AG04450 (cell line): ENCODE measurements around the gene TDP1. TPM values are rescaled to one million over a fixed set of nuclear protein-coding genes. Genes with fewer than 3 reads are reported as not detected.
"Not testable (repeated sequence)": the region's sequence is repeated elsewhere in the genome, so short reads cannot be mapped to it uniquely, and the experiment has no call there.

ENCODE experiments used
- CTCF ChIA-PET: fragments of 300-600, 350-600 bp; formaldehyde crosslinking; extraction: SDS; loops from one replicate; lab custom pipeline; 2022; ENCODE audit warnings: antibody characterized with exemption, inconsistent platforms; lab: Charles Lee
- POLR2A ChIA-PET: fragments of 350-600 bp; formaldehyde crosslinking; extraction: SDS; loops from one replicate; lab custom pipeline; 2021; ENCODE audit warnings: antibody characterized with exemption, inconsistent platforms; lab: Yijun Ruan, JAX
- DNase-seq: peaks from one replicate; pipeline ENCODE4 v3.0.0-alpha.2; 2011; ENCODE audit warnings: low read depth, low spot score
- H3K27ac ChIP-seq: one replicate; pipeline ENCODE4 v1.5.1; 2012; ENCODE audit warnings: low read depth, low read length, control low read depth
- H3K27me3 ChIP-seq: one replicate; pipeline ENCODE4 v1.6.0; 2012; ENCODE audit warnings: low read length; ENCODE audit not compliant: control insufficient read depth, insufficient read depth
- H3K4me3 ChIP-seq: 2 replicates; pipeline ENCODE4 v1.5.1; 2011; ENCODE audit warnings: mild to moderate bottlenecking, low read depth, low read length, control low read depth
- H3K9me3 ChIP-seq: 2 replicates; pipeline ENCODE4 v1.5.1; 2012; ENCODE audit warnings: low read length; ENCODE audit not compliant: control insufficient read depth, insufficient read depth
- polyA plus RNA-seq: library from polyadenylated mRNA; depleted of rRNA; stranded (reverse); fragments of >200 nt; gene quantifications from 2 replicates; pipeline ENCODE4 v1.2.3, GENCODE V29; 2011
- TF ChIP-seq, protein P1 (sequence below): IDR thresholded peaks from 2 replicates; pipeline ENCODE4 v1.5.1; 2011; ENCODE audit warnings: low read depth, low read length, control low read depth, inconsistent platforms

Gene TDP1
- polyA plus RNA-seq, 1 experiment: 19.0 TPM

- DNase-seq: no peak
- POLR2A ChIA-PET: no interaction called here
- CTCF ChIA-PET: interaction anchor here (2.1 kb wide), 1 partner anchor 46 kb away, joined by 10 read pairs; no protein-coding TSS in a partner anchor
Measured at GRCh38 chr14:90019824-90020523, 64.2 kb downstream of the TDP1 start.

GRCh38 chr14:90023176-90023896 is 67.6 kb downstream of the TDP1 start:
- Histone ChIP-seq H3K9me3 (no peaks in the 10 kb centered on the region), H3K27me3 (no peaks in the 10 kb centered on the region), H3K27ac (no peak overlapping the region), H3K4me3 (no peak overlapping the region)
- no peak for DNase-seq
- CTCF ChIA-PET: interaction anchor here (0.6 kb wide), 1 partner anchor 996 kb away, joined by 3 read pairs; no protein-coding TSS in a partner anchor
- POLR2A ChIA-PET: no interaction called here
- TF ChIP-seq, protein P1, sequence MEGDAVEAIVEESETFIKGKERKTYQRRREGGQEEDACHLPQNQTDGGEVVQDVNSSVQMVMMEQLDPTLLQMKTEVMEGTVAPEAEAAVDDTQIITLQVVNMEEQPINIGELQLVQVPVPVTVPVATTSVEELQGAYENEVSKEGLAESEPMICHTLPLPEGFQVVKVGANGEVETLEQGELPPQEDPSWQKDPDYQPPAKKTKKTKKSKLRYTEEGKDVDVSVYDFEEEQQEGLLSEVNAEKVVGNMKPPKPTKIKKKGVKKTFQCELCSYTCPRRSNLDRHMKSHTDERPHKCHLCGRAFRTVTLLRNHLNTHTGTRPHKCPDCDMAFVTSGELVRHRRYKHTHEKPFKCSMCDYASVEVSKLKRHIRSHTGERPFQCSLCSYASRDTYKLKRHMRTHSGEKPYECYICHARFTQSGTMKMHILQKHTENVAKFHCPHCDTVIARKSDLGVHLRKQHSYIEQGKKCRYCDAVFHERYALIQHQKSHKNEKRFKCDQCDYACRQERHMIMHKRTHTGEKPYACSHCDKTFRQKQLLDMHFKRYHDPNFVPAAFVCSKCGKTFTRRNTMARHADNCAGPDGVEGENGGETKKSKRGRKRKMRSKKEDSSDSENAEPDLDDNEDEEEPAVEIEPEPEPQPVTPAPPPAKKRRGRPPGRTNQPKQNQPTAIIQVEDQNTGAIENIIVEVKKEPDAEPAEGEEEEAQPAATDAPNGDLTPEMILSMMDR: no peak

More at GRCh38 chr14:90019824-90020523, 64.2 kb downstream of the TDP1 start:
- H3K4me3 ChIP-seq: no peak overlapping the region
- no peaks in the 10 kb centered on the region for H3K9me3 ChIP-seq
- TF ChIP-seq, protein P1: no peak
- H3K27ac ChIP-seq: no peak overlapping the region
- H3K27me3 ChIP-seq: no peaks in the 10 kb centered on the region

- Histone ChIP-seq H3K27me3 (no peaks in the 10 kb centered on the region), H3K4me3 (no peak overlapping the region), H3K9me3 (no peaks in the 10 kb centered on the region), H3K27ac (no peak overlapping the region)
- TF ChIP-seq, protein P1: no peak
- POLR2A ChIA-PET: no interaction called here
- DNase-seq: no peak
- CTCF ChIA-PET: no interaction called here
Measured at GRCh38 chr14:90024910-90025309, 69.2 kb downstream of the TDP1 start.

GRCh38 chr14:90026608-90027007 is 70.9 kb downstream of the TDP1 start:
- CTCF ChIA-PET, H3K27me3 ChIP-seq, H3K27ac ChIP-seq, POLR2A ChIA-PET, DNase-seq, H3K9me3 ChIP-seq, H3K4me3 ChIP-seq: not testable (repeated sequence)

DNA sequence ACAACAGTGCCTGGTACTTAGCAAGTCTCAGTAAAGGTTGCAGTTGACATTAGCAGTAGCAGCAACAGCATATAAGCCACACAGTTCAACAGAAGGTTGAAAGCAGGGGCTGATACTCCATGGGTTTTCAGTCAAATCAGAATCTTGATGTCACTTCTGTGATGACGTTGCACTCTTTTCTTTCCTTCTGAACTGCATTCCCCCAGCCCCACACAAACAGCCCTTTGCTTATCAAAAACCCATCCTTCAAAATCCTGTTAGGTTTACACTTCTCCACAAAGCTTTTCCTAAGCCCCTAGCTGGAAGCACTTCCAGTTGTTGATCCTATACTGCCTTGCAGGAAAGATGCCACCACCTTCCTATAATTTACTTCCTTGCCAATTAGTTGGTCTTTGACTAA is 72.1 kb downstream of the TDP1 start:
- Histone ChIP-seq H3K27ac (no peak overlapping the region), H3K9me3 (no peaks in the 10 kb centered on the region), H3K27me3 (no peaks in the 10 kb centered on the region), H3K4me3 (no peak overlapping the region)
- ChIA-PET POLR2A (no interaction called here), CTCF (no interaction called here)
- TF ChIP-seq, protein P1: no peak
- DNase-seq: no peak
